Smooth muscle cell (in vitro differentiated cells): ENCODE data around the gene TBC1D9. TPM values are rescaled to one million over a fixed set of nuclear protein-coding genes. Genes with fewer than 3 reads are reported as not detected.
"Not testable (repeated sequence)": the region's sequence is repeated elsewhere in the genome, so short reads cannot be mapped to it uniquely, and the experiment has no call there.

Experiments
- DNase-seq: peaks from one replicate; lab custom pipeline; 2025; ENCODE audit not compliant: unreplicated experiment; lab: John Stamatoyannopoulos, UW
- H2AFZ ChIP-seq: fragments of 200-600 bp; sonication (generic); 2 replicates; pipeline ENCODE4 v1.6.0; 2016; ENCODE audit warnings: antibody characterized with exemption, low read depth, mild to moderate bottlenecking
- H3F3A ChIP-seq: fragments of 200-600 bp; sonication (generic); 2 replicates; pipeline ENCODE4 v1.6.0; 2017; ENCODE audit warnings: antibody characterized with exemption, low read depth
- H3K27ac ChIP-seq: fragments of 200-600 bp; sonication (generic); 2 replicates; pipeline ENCODE4 v1.5.1; 2016; ENCODE audit warnings: low read depth, mild to moderate bottlenecking
- H3K27me3 ChIP-seq: fragments of 200-600 bp; sonication (generic); 2 replicates; pipeline ENCODE4 v1.6.1; 2016; ENCODE audit warnings: low read depth, mild to moderate bottlenecking
- H3K36me3 ChIP-seq: fragments of 200-600 bp; sonication (generic); 2 replicates; pipeline ENCODE4 v1.5.1; 2016; ENCODE audit warnings: low read depth
- H3K4me1 ChIP-seq: fragments of 200-600 bp; sonication (generic); 2 replicates; pipeline ENCODE4 v1.5.1; 2016; ENCODE audit warnings: low read depth
- H3K4me2 ChIP-seq: fragments of 200-600 bp; sonication (generic); 2 replicates; pipeline ENCODE4 v1.6.0; 2016; ENCODE audit warnings: mild to moderate bottlenecking
- H3K4me3 ChIP-seq: fragments of 200-600 bp; sonication (generic); 2 replicates; pipeline ENCODE4 v1.5.1; 2016; ENCODE audit warnings: mild to moderate bottlenecking
- H3K79me2 ChIP-seq: fragments of 200-600 bp; sonication (generic); 2 replicates; pipeline ENCODE4 v1.6.0; 2016; ENCODE audit warnings: low read depth, mild to moderate bottlenecking
- H3K9ac ChIP-seq: fragments of 200-600 bp; sonication (generic); 2 replicates; pipeline ENCODE4 v1.6.0; 2016; ENCODE audit warnings: low read depth
- H3K9me3 ChIP-seq: fragments of 200-600 bp; sonication (generic); replicated peaks from 2 replicates; pipeline ENCODE4 v1.5.1; 2016; ENCODE audit warnings: low read depth
- H4K20me1 ChIP-seq: fragments of 200-600 bp; sonication (generic); 2 replicates; pipeline ENCODE4 v1.6.0; 2016; ENCODE audit warnings: low read depth
- WGBS: methylation state at CpG from one replicate; pipeline ENCODE4 v1.1.7; 2016; ENCODE audit warnings: low lambda C conversion rate; 5-methylcytosine and 5-hydroxymethylcytosine counted together
- polyA plus RNA-seq: library from polyadenylated mRNA; unstranded; fragments of >200 nt; fragmentation: Nextera tagmentation; extraction: Ambion mirVana; gene quantifications from 2 replicates; pipeline ENCODE4 v1.2.1, GENCODE V29; 2016
- total RNA-seq: library from RNA; depleted of rRNA; stranded (reverse); fragments of >200 nt; gene quantifications from 2 replicates; pipeline ENCODE4 v1.2.3, GENCODE V29; 2014
- TF ChIP-seq, protein P1 (sequence below): fragments of 200-600 bp; sonication (generic); IDR thresholded peaks from 2 replicates; pipeline ENCODE4 v1.5.1; 2017; ENCODE audit warnings: borderline replicate concordance, mild to moderate bottlenecking, antibody characterized with exemption; ENCODE audit not compliant: insufficient read depth, poor library complexity, severe bottlenecking

Gene TBC1D9
- total and polyA plus RNA-seq, 2 experiments from 2014 or later: 9.1 to 39.5 TPM

DNA sequence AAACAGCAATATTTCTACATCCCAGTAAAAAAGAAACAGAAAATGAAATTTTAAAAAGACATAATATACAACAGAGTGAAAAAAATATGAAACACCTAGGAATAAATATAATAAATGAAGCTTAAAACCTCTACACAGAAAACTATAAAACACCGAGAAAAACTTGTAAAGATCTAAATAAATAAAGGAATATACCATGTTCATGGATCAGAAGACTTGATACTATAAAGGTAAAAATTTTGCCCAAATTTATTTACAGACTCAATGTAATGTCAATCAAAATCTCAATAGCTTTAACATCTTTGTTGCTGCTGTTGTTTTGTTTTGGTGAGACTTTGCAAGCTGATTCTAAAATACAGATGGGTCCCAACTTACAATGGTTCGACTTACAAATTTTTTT is 5.7 kb downstream of the TBC1D9 start:
- peaks cover 18% of the 10 kb centered on the region for H4K20me1 ChIP-seq
- DNase-seq: no peak
- H3K79me2 ChIP-seq: peaks cover 100% of the 10 kb centered on the region
- no peak overlapping the region for H3K4me2 ChIP-seq
- no peaks in the 10 kb centered on the region for H3K36me3 ChIP-seq
- no peak overlapping the region for H3K27ac ChIP-seq
- H3F3A ChIP-seq: no peaks in the 10 kb centered on the region
- H3K9ac ChIP-seq: no peak overlapping the region
- 79% methylated on average over 2 of the region's 2 CpGs for WGBS
- TF ChIP-seq, protein P1, sequence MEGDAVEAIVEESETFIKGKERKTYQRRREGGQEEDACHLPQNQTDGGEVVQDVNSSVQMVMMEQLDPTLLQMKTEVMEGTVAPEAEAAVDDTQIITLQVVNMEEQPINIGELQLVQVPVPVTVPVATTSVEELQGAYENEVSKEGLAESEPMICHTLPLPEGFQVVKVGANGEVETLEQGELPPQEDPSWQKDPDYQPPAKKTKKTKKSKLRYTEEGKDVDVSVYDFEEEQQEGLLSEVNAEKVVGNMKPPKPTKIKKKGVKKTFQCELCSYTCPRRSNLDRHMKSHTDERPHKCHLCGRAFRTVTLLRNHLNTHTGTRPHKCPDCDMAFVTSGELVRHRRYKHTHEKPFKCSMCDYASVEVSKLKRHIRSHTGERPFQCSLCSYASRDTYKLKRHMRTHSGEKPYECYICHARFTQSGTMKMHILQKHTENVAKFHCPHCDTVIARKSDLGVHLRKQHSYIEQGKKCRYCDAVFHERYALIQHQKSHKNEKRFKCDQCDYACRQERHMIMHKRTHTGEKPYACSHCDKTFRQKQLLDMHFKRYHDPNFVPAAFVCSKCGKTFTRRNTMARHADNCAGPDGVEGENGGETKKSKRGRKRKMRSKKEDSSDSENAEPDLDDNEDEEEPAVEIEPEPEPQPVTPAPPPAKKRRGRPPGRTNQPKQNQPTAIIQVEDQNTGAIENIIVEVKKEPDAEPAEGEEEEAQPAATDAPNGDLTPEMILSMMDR: no peak
- no peak overlapping the region for H2AFZ ChIP-seq
- no peak overlapping the region for H3K4me3 ChIP-seq
- H3K4me1 ChIP-seq: peaks cover 9% of the 10 kb centered on the region
- H3K9me3 ChIP-seq: no peaks in the 10 kb centered on the region
- H3K27me3 ChIP-seq: no peaks in the 10 kb centered on the region

GRCh38 chr4:140748171-140748570 is 8.0 kb downstream of the TBC1D9 start:
- Histone ChIP-seq H3K27ac (no peak overlapping the region), H4K20me1 (peaks cover 27% of the 10 kb centered on the region), H3K4me2 (no peak overlapping the region), H3K4me3 (no peak overlapping the region), H3K4me1 (no peaks in the 10 kb centered on the region), H3K27me3 (no peaks in the 10 kb centered on the region), H3K36me3 (no peaks in the 10 kb centered on the region), H3K9ac (no peak overlapping the region), H2AFZ (no peak overlapping the region), H3K9me3 (no peaks in the 10 kb centered on the region), H3K79me2 (peaks cover 84% of the 10 kb centered on the region), H3F3A (peaks cover 5% of the 10 kb centered on the region)
- DNase-seq: no peak
- TF ChIP-seq, protein P1: no peak
- WGBS: 94% methylated on average over 1 of the region's 1 CpG

DNA sequence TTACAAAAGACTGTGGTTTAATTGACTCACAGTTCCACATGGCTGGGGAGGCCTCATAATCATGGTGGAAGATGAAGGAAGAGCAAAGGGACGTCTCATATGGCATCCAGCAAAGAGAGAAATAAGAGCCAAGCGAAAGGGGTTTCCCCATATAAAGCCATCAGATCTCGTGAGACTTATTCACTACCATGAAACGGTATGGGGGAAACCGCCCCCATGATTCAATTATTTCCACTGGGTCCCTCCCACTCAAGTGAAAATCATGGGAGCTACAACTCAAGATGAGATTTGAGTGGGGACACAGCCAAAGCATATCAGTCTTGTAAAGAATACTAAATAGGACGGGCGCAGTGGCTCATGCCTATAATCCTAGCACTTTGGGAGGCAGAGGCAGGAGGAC is 9.6 kb downstream of the TBC1D9 start:
- WGBS: 97% methylated on average over 7 of the region's 7 CpGs
- H3K36me3 ChIP-seq, H3F3A ChIP-seq, DNase-seq, H3K27me3 ChIP-seq, H3K4me2 ChIP-seq, H3K4me3 ChIP-seq, H3K9me3 ChIP-seq, H3K27ac ChIP-seq, H3K4me1 ChIP-seq, H2AFZ ChIP-seq, H3K9ac ChIP-seq: not testable (repeated sequence)
- H3K79me2 ChIP-seq: peaks cover 75% of the 10 kb centered on the region
- H4K20me1 ChIP-seq: peaks cover 39% of the 10 kb centered on the region

- no peak for DNase-seq
- Histone ChIP-seq H3F3A (peaks cover 5% of the 10 kb centered on the region), H3K9ac (no peak overlapping the region), H3K4me1 (peaks cover 16% of the 10 kb centered on the region), H3K27ac (peak overlapping the region; percentile 94), H4K20me1 (peaks cover 42% of the 10 kb centered on the region), H3K4me3 (no peak overlapping the region), H3K4me2 (no peak overlapping the region), H3K79me2 (peaks cover 71% of the 10 kb centered on the region), H3K27me3 (no peaks in the 10 kb centered on the region), H3K9me3 (no peaks in the 10 kb centered on the region), H2AFZ (no peak overlapping the region), H3K36me3 (no peaks in the 10 kb centered on the region)
- WGBS: 84% methylated on average over 3 of the region's 3 CpGs
- TF ChIP-seq, protein P1: no peak
These were observed 11.8 kb downstream of the TBC1D9 start for GRCh38 chr4:140744421-140744820.
